BJ (cell line): ENCODE data around the gene FCHSD2. TPM values are rescaled to one million over a fixed set of nuclear protein-coding genes. Genes with fewer than 3 reads are reported as not detected.
A peak's percentile ranks its signal among the peaks of the same experiment; 100 is the strongest.

Experiments
- CTCF ChIA-PET: fragments of 350-600 bp; formaldehyde crosslinking; extraction: SDS; loops from one replicate; lab custom pipeline; 2021; ENCODE audit warnings: antibody characterized with exemption, inconsistent platforms; lab: Yijun Ruan, JAX
- POLR2A ChIA-PET: fragments of 300-600 bp; sonication (Branson Sonifier 250); formaldehyde crosslinking; extraction: SDS; loops from one replicate; lab custom pipeline; 2021; ENCODE audit warnings: antibody characterized with exemption; lab: Charles Lee
- DNase-seq: peaks from one replicate; pipeline ENCODE4 v3.0.0-alpha.2; 2011; ENCODE audit warnings: low read depth
- H3K27me3 ChIP-seq: 2 replicates; pipeline ENCODE4 v1.6.0; 2011; ENCODE audit warnings: low read length; ENCODE audit not compliant: control insufficient read depth, insufficient read depth
- H3K36me3 ChIP-seq: 2 replicates; pipeline ENCODE4 v1.5.1; 2011; ENCODE audit warnings: low read length; ENCODE audit not compliant: control insufficient read depth, insufficient read depth
- H3K4me3 ChIP-seq: 2 replicates; pipeline ENCODE4 v1.5.1; 2011; ENCODE audit warnings: low read depth, mild to moderate bottlenecking, control low read depth, low read length
- polyA plus RNA-seq: library from polyadenylated mRNA; depleted of rRNA; stranded (reverse); fragments of >200 nt; gene quantifications from 2 replicates; pipeline ENCODE4 v1.2.3, GENCODE V29; 2011
- TF ChIP-seq, protein P1 (sequence below): IDR thresholded peaks from 2 replicates; pipeline ENCODE4 v1.5.1; 2011; ENCODE audit warnings: low read depth, mild to moderate bottlenecking, control low read depth, inconsistent platforms, low read length, moderate library complexity; ENCODE audit not compliant: insufficient read depth

FCHSD2 gene
- polyA plus RNA-seq, 1 experiment, result 24.9 TPM

DNA sequence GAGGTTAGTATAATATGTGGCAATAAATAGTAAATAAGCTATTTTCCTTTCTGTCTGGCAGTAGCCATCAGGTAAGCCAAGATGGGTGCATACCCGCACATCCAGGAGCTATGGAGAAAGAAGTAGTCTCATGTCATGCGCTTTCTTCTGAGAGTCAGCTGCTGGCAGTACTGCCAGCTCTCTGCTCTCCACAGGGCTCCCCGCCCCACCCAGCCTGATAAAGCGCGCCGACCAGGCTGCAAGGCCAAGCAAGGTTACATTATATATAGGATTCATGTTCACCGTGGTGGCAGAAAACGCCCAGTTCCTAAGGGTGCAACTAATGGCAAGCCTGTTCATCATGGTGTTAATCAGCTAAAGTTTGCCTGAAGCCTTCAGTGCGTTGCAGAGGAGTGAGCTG lies 201.7 kb downstream of the FCHSD2 start:
- no peak overlapping the region for H3K4me3 ChIP-seq
- TF ChIP-seq, protein P1, sequence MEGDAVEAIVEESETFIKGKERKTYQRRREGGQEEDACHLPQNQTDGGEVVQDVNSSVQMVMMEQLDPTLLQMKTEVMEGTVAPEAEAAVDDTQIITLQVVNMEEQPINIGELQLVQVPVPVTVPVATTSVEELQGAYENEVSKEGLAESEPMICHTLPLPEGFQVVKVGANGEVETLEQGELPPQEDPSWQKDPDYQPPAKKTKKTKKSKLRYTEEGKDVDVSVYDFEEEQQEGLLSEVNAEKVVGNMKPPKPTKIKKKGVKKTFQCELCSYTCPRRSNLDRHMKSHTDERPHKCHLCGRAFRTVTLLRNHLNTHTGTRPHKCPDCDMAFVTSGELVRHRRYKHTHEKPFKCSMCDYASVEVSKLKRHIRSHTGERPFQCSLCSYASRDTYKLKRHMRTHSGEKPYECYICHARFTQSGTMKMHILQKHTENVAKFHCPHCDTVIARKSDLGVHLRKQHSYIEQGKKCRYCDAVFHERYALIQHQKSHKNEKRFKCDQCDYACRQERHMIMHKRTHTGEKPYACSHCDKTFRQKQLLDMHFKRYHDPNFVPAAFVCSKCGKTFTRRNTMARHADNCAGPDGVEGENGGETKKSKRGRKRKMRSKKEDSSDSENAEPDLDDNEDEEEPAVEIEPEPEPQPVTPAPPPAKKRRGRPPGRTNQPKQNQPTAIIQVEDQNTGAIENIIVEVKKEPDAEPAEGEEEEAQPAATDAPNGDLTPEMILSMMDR, result no peak
- H3K27me3 ChIP-seq, result no peaks in the 10 kb centered on the region
- no peaks in the 10 kb centered on the region for H3K36me3 ChIP-seq
- CTCF ChIA-PET, result interaction anchor here (1.0 to 1.2 kb wide), 4 partner anchors 10 to 224 kb away, joined by 3 to 4 read pairs (median 4); no protein-coding TSS in a partner anchor
- POLR2A ChIA-PET, result no interaction called here
- DNase-seq, result no peak

DNA sequence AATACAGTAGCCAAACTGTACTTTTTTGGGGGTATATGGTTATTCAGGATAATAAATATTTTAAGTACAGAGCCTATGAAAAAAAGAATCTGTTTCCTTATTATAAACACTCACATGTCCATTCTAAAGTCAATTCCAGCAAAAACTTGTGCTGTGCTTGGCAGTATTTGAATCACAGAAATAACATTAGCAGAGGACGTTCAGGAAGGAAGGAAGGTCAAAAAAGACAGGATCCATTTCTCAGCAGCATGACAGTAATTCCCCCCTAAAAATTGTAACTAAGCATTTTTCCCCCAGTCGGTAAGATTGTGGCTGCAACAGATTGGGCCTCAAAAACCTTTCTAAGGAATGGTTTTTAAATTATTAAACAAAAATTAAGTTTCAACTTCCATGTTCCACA lies 203.1 kb downstream of the FCHSD2 start:
- no peaks in the 10 kb centered on the region for H3K27me3 ChIP-seq
- TF ChIP-seq, protein P1, result no peak
- ChIA-PET POLR2A (no interaction called here), CTCF (no interaction called here)
- DNase-seq, result no peak
- H3K36me3 ChIP-seq, result no peaks in the 10 kb centered on the region
- no peak overlapping the region for H3K4me3 ChIP-seq

DNA sequence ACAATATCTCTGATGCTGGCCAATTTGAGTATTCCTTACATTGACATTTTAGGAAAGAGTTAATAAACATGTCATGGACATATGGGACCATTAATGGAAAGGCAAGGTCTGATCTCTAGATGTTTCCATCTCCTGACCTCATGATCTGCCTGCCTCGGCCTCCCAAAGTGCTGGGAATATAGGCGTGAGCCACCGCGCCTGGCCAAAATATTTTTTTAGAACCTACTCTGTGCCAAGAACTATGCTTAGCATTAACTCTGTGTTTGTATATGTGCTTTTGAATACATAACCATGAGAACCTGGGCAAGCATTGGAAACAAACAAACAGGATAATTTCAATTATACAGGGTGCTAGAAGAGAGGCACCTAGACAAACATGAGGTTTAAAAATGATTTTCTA lies 204.7 kb downstream of the FCHSD2 start:
- H3K4me3 ChIP-seq, result no peak overlapping the region
- DNase-seq, result no peak
- H3K27me3 ChIP-seq, result no peaks in the 10 kb centered on the region
- POLR2A ChIA-PET, result no interaction called here
- TF ChIP-seq, protein P1, result no peak
- H3K36me3 ChIP-seq, result no peaks in the 10 kb centered on the region
- CTCF ChIA-PET, result interaction anchor here (0.7 kb wide), 1 partner anchor 240 kb away, joined by 3 read pairs; no protein-coding TSS in a partner anchor

DNA sequence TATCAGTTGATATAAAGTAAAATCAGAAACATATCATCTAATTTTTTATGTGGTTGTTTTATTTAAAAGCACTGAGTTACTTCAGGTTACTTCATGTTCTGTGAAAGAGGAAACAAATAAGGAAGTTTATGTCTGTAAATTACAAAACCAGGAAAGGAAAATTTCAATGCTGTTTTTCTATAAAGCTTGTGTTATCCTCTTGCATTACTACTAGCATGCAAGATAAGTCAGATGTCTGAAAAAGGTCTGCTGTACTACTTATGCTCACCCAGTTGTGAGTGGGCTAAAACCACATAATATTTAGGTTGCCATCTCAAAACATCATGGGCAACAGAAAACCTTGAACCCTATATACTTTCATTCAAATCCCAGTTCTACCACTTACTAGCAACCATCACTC lies 206.4 kb downstream of the FCHSD2 start:
- TF ChIP-seq, protein P1, result no peak
- Histone ChIP-seq H3K36me3 (no peaks in the 10 kb centered on the region), H3K27me3 (no peaks in the 10 kb centered on the region), H3K4me3 (no peak overlapping the region)
- ChIA-PET CTCF (interaction anchor here (0.9 kb wide), 1 partner anchor 242 kb away, joined by 4 read pairs; no protein-coding TSS in a partner anchor), POLR2A (no interaction called here)
- no peak for DNase-seq

DNA sequence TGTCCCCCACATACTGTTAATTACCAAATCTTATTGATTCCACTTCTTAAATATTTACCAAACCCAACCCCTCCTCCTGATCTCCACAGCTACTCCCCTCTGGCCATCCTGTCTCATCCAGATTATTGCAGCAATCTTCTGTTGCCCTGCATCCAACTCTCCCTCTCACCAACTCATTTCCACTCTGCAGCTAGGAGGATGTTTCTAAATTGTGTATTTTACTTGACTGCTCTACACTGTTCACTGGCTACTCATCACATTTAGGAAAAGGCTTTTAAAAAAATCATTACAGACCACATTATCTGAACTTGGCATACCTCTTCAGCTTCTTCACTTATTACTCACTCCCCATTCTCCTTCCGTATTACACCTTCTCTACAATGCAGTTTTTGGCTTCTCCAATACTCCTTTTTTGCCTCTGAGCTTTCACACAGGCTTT lies 210.0 kb downstream of the FCHSD2 start:
- CTCF ChIA-PET, result interaction anchor here (0.6 to 1.0 kb wide), 4 partner anchors 16 to 246 kb away, joined by 3 read pairs; no protein-coding TSS in a partner anchor
- no peak overlapping the region for H3K4me3 ChIP-seq
- no peaks in the 10 kb centered on the region for H3K36me3 ChIP-seq
- TF ChIP-seq, protein P1, result no peak
- DNase-seq, result peak; percentile 31
- H3K27me3 ChIP-seq, result no peaks in the 10 kb centered on the region
- POLR2A ChIA-PET, result no interaction called here
